NCI-H524 treated with DMSO at 0.1 percent for 48 hours (cell line): ENCODE measurements around the gene TF.

Source experiments
- DNase-seq: peaks from one replicate; lab custom pipeline; 2025; lab: John Stamatoyannopoulos, UW

The TF gene

DNA sequence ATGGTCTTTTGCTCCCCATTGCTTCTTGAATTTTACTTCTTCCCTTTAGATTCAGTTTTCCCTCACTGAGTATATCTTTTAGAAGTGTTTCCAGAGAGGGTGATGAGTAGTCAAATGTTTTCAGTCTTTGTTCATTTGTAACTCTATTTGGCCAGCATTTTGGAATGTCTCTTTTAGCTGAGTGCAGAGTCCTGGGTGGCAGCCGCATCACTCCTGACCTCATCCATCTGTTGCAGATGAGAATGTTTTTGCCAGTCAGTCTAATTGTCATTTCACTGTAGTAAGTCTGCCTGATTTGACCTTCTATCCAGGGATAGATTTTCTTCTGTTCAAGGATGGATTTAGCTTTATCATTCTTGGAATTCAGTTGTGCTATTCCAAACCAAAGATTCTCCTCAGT is 66.7 kb downstream of the TF start:
- DNase-seq: no peak

DNA sequence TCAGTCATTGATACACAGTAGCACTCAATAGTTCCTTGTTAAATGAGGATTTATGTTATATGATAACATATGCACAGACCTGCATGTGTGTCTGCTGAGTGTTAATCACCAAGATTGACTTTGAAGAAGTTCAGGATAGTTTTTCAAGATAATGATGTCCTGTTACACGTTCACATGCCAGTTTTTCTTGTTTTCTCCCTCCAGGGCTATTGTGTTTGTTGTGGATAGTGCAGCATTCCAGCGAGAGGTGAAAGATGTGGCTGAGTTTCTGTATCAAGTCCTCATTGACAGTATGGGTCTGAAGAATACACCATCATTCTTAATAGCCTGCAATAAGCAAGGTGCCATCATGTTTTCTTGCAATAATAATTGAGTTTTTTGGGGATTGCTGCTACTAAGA is 69.2 kb downstream of the TF start:
- no peak for DNase-seq

DNA sequence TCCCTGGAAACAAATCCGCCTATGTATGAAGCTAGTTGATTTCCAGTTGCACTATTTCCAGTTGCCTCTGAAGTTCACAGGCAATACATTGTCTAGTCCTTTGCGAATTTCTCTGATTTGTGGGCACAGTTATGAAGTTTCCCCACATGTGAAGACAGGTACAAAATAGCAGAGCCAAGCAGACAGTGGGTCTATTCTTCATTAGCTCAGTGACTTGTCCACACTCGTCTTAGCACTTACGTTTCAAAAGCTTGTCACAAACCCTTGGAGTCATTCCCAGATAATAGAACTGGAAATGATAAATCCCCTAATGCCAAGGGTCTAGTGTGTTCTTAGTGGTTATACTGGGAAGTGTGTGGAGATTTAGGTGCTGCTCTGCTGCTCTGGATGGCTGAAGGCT is 73.9 kb downstream of the TF start:
- no peak for DNase-seq

DNA sequence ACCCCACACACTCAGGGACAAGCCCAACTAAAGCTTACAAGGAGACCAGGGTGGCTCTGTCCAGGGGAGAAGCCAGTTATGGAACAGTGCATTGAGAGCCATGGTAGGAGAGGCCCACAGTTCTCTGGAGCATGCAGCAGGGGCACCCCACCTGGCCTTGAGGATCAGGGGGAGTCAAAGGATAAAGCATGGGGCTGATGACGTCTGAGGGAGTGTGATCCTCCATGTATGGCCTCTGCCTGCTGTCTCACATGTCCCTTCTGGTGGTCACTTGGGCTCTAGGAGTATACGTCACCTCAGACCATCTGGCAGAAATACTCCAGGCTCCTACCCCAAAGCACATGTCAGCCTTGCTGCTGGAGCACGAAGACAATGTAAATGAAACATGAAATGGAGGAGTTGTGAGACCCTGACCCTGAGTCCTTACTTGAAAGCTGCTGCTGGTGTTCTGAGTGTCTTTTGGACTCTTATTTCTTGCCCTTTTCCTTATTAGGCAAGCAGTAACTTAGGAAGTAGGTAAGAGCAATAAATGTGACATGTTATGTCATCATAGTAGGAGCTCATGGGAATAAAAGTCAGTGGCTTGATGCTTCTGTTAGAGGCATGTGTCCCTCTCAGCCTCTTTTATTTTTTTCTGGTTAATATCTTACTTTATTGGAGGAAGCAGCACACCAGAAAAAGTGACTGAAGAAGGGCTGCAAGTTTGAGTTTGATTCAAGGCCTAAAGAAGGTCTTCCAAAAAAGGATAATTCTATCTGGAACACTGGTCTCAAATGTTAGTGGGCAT is 74.9 kb downstream of the TF start:
- no peak for DNase-seq

DNA sequence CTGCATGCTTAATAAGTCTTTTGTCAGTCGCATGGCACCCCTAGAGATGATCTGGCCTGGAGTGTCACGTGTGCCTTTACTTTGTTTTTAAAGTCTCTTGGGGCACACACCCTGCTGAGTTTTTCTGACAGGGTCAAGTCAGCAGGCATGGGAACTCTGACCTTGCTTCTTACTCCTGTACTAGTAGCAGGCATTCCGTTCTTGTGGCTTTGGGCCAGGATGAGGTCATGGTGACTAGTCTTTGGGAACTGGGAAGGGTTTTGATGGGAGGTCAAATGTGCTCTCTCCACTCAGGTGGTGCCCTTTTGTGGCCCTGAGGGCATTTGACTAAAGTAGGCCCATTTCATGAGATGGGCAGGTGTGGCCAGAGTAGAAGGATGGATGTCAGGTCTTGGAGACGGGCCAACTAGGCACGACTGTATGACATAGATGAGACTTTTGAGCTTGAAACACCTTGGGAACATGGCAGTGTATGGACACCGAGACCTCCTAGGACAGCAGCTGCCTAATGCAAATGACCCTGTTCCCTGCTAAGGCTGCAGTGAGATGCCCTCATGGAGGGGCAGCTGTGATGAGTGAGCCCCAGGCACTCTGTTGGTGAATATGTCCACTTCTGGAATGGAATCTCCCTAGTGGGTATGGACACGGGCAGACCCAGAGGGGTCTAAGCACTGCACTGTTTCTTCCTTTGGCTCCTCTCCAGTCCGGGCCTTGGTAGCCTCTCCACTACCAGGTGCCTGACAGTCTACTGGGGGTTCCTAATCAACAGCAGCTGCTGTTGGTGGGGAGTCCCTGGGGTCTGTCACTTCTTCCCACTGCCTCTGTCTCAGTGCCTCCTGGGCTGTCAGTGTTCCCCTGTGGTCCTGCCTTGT is 75.8 kb downstream of the TF start:
- no peak for DNase-seq

DNA sequence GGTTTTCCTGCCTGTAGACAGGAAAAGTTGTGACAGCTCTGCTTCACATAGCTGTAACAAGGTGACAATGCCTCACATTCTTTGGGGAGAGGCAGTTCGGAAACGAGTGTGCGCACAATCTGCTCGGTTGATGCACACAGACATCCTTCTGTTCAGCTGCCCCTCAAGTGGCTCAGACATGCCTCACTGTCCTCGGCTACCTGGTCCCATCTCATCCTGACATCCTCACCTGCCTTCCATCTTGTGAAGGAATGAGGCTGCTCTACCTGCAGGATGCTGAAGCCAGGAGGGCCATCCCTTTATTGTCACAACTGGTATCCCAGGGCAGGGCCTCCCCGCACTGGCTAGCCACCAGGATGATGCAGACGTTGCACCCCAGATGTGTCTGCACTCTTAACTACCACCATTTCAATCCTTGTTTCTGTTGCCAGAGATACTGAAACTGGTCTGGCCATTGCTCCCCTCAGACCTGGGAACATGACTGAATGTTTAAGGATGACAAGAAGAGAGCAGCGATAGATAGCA is 78.8 kb downstream of the TF start:
- DNase-seq: no peak

GRCh38 chr3:133825969-133826727 is 80.0 kb downstream of the TF start:
- no peak for DNase-seq

GRCh38 chr3:133827136-133827535 is 80.9 kb downstream of the TF start:
- DNase-seq: no peak

GRCh38 chr3:133827684-133828083 is 81.5 kb downstream of the TF start:
- no peak for DNase-seq

DNA sequence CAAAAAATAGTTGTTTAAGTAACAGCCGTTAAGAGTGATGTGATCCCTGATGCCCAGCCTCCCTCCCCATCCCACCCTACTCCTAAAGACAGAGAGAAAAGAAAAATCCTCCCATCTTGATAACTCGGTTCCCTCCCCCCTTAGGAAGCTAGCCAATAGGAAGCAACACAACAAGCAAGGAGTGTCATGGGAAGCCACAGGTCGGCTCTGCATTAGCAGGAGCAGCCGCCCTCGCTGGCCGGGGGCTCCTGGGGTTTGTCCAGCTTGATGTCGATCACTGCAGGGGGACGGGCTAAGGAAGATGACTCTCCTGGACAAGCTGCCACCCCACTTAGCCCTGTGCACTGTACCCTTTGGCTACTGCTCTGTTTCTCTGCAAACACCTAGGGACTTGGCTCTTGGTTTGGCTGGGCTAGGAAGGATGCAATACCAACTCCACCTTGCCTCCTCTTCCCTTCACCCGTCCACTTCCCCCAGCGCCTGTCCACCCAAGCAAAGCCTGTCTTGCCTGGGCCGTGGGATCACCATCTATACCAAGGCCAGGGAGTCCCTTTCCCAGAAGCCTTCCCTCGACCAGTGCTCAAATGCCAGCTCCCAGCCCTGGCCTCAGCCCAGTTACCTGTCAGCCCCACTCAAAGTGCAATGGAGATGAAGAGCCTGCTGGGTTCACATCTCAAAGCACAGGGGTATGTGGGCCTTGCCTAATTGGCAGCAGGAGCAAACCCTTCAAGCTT is 82.5 kb downstream of the TF start:
- DNase-seq: no peak

DNA sequence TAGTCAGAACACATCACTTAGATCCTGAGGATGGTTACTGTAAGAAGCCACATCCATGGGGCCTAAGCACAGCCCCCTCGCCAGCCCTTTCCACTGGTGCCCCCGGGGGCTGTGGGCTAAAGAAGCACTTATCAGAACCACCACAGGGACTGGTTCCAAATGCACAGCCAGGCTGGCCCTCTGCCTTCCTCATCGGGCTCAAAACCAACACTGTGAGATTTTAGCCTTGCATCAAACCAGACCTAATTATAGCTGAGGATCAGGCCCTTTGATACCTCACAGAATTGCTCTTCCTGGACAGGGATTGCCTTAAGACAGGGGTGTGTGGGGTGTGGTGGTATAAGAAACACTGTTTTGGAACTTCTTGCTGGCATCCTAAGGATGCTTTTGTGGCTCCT is 83.1 kb downstream of the TF start:
- no peak for DNase-seq

- no peak for DNase-seq
Measured at GRCh38 chr3:133830071-133830470, 83.9 kb downstream of the TF start.

GRCh38 chr3:133831966-133832801 is 86.0 kb downstream of the TF start:
- no peak for DNase-seq

- no peak for DNase-seq
Measured at GRCh38 chr3:133832802-133833144, 86.6 kb downstream of the TF start.

DNA sequence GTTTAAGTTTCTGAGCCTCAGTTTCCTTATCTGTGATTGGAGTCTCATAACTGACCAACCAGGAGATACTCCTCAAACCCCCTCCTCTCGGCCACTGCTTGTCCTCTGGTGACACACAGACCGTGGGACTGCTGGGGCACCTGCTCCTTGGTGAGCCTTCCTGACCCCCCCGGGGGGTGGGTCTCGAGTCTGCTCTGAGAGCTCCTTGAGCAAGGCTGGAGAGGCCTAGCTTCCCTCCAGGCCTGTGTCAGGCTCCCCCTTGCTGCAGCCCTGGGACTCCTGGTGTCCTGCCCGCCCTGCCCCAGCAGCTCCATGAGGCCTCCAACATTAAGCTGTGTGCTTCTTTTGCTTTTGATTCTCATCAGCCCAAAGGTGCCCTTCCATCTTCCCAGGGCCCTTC is 87.1 kb downstream of the TF start:
- no peak for DNase-seq

GRCh38 chr3:133833880-133834620 is 87.9 kb downstream of the TF start:
- no peak for DNase-seq

GRCh38 chr3:133834621-133835417 is 88.6 kb downstream of the TF start:
- no peak for DNase-seq

GRCh38 chr3:133835418-133835743 is 89.2 kb downstream of the TF start:
- no peak for DNase-seq

- no peak for DNase-seq
Measured at GRCh38 chr3:133835961-133836360, 89.8 kb downstream of the TF start.
